Astrocyte (in vitro differentiated cells and primary cell): ENCODE data around the gene ALCAM. TPM values are rescaled to one million over a fixed set of nuclear protein-coding genes. Genes with fewer than 3 reads are reported as not detected.

Source experiments
- DNase-seq: peaks from one replicate; pipeline ENCODE4 v3.0.0-alpha.2; 2010; ENCODE audit warnings: low read depth
- FAIRE-seq: peaks from 2 replicates; lab custom pipeline; 2011; peaks lifted over from hg19 to GRCh38; lab: Jason Lieb, UNC
- H2AFZ ChIP-seq: 2 replicates; pipeline ENCODE4 v1.6.0; 2012; ENCODE audit warnings: low read depth, low read length, inconsistent platforms
- H3K27ac ChIP-seq: 2 replicates; pipeline ENCODE4 v1.5.1; 2011; ENCODE audit warnings: low read depth, low read length, inconsistent platforms
- H3K27me3 ChIP-seq: 2 replicates; pipeline ENCODE4 v1.6.0; 2011; ENCODE audit warnings: low read length, inconsistent platforms; ENCODE audit not compliant: insufficient read depth
- H3K36me3 ChIP-seq: 2 replicates; pipeline ENCODE4 v1.5.1; 2011; ENCODE audit warnings: low read length, inconsistent platforms; ENCODE audit not compliant: insufficient read depth
- H3K4me1 ChIP-seq: 2 replicates; pipeline ENCODE4 v1.5.1; 2011; ENCODE audit warnings: low read length, inconsistent platforms; ENCODE audit not compliant: insufficient read depth
- H3K4me2 ChIP-seq: 2 replicates; pipeline ENCODE4 v1.6.0; 2012; ENCODE audit warnings: low read length, inconsistent platforms
- H3K4me3 ChIP-seq: 2 replicates; pipeline ENCODE4 v1.5.1; 2011; ENCODE audit warnings: low read depth, mild to moderate bottlenecking, low read length, inconsistent platforms; ENCODE audit not compliant: insufficient read depth
- H3K79me2 ChIP-seq: 2 replicates; pipeline ENCODE4 v1.6.0; 2012; ENCODE audit warnings: mild to moderate bottlenecking, low read length, inconsistent platforms; ENCODE audit not compliant: insufficient read depth
- H3K9ac ChIP-seq: 2 replicates; pipeline ENCODE4 v1.6.0; 2012; ENCODE audit warnings: mild to moderate bottlenecking, low read length, inconsistent platforms
- H3K9me3 ChIP-seq: 2 replicates; pipeline ENCODE4 v1.5.1; 2012; ENCODE audit warnings: low read depth, mild to moderate bottlenecking, low read length, inconsistent platforms; ENCODE audit not compliant: insufficient read depth
- H4K20me1 ChIP-seq: 2 replicates; pipeline ENCODE4 v1.6.0; 2012; ENCODE audit warnings: low read length, inconsistent platforms; ENCODE audit not compliant: insufficient read depth
- H3K27ac Mint-ChIP-seq: one replicate; pipeline ENCODE4 v1.8.0; 2021; ENCODE audit warnings: mild to moderate bottlenecking, mixed read lengths; ENCODE audit not compliant: unreplicated experiment
- H3K27me3 Mint-ChIP-seq: one replicate; pipeline ENCODE4 v1.8.0; 2021; ENCODE audit warnings: low read depth, mixed read lengths; ENCODE audit not compliant: unreplicated experiment
- H3K36me3 Mint-ChIP-seq: one replicate; pipeline ENCODE4 v1.8.0; 2021; ENCODE audit warnings: low read depth, mixed read lengths; ENCODE audit not compliant: unreplicated experiment
- H3K4me1 Mint-ChIP-seq: one replicate; pipeline ENCODE4 v1.8.0; 2021; ENCODE audit warnings: low read depth, mixed read lengths; ENCODE audit not compliant: unreplicated experiment
- H3K4me3 Mint-ChIP-seq: one replicate; pipeline ENCODE4 v1.8.0; 2021; ENCODE audit warnings: mild to moderate bottlenecking, moderate library complexity, mixed read lengths; ENCODE audit not compliant: unreplicated experiment
- H3K9me3 Mint-ChIP-seq: one replicate; pipeline ENCODE4 v1.8.0; 2021; ENCODE audit warnings: mild to moderate bottlenecking, mixed read lengths; ENCODE audit not compliant: unreplicated experiment
- EZH2 ChIP-seq: IDR thresholded peaks from 2 replicates; pipeline ENCODE4 v1.6.1; 2012; ENCODE audit warnings: mild to moderate bottlenecking, low read length, inconsistent platforms; ENCODE audit not compliant: insufficient read depth
- total RNA-seq: library from RNA; stranded (reverse); gene quantifications from 2 replicates; pipeline ENCODE4 v1.2.1, GENCODE V29; 2021
- TF ChIP-seq, protein P1 (sequence below): IDR thresholded peaks from 2 replicates; pipeline ENCODE4 v1.5.1; 2011; ENCODE audit warnings: low read depth, mild to moderate bottlenecking, inconsistent platforms, low read length, moderate library complexity; ENCODE audit not compliant: insufficient read depth

The ALCAM gene
- total RNA-seq, 1 donor from 2014 or later, result 154 TPM

DNA sequence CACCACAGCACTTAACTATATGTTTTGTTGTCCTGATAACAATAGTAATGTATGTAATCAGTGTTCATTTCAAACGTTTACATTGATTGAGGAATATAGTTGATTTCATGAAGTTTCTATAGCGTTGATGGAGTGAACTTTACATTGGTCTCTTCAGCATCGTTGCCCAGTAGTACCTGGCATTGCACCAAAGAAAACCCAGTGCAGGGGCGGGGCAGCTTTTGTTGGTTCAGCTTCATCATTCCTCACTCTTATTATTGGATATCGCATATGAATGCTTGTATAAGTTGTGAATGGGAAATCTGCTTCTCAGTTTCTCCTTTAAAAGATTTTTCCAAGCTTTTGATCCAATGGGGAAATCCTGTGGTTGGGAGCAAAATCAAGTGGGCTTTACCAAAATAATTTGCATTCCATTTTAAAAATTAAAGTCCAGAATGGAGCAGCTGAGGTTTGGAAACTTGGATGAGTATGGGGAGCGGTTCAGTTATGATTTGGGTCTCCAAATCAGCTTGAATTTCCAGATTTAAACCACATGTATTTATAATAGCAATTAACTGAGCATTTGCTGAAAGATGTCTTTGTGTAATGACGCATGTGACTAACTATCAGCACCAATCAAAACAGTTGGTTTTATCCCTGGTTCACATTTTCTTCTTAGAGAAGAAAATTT is 213.7 kb downstream of the ALCAM start:
- no peak overlapping the region for H3K27ac Mint-ChIP-seq
- H3K4me1 Mint-ChIP-seq, result peaks cover 2% of the 10 kb centered on the region
- Histone ChIP-seq H3K4me2 (no peak overlapping the region), H3K27me3 (no peaks in the 10 kb centered on the region), H3K9ac (no peak overlapping the region), H3K36me3 (no peaks in the 10 kb centered on the region), H3K4me3 (no peak overlapping the region), H3K4me1 (no peaks in the 10 kb centered on the region), H3K79me2 (no peaks in the 10 kb centered on the region), H3K9me3 (peaks cover 6% of the 10 kb centered on the region), H4K20me1 (no peaks in the 10 kb centered on the region), H3K27ac (no peak overlapping the region), H2AFZ (no peak overlapping the region)
- H3K36me3 Mint-ChIP-seq, result peaks cover 5% of the 10 kb centered on the region
- no peak overlapping the region for H3K4me3 Mint-ChIP-seq
- no peaks in the 10 kb centered on the region for H3K27me3 Mint-ChIP-seq
- DNase-seq (peak; percentile 46), FAIRE-seq (peak; percentile 43)
- TF ChIP-seq EZH2, result no peak
- TF ChIP-seq, protein P1, sequence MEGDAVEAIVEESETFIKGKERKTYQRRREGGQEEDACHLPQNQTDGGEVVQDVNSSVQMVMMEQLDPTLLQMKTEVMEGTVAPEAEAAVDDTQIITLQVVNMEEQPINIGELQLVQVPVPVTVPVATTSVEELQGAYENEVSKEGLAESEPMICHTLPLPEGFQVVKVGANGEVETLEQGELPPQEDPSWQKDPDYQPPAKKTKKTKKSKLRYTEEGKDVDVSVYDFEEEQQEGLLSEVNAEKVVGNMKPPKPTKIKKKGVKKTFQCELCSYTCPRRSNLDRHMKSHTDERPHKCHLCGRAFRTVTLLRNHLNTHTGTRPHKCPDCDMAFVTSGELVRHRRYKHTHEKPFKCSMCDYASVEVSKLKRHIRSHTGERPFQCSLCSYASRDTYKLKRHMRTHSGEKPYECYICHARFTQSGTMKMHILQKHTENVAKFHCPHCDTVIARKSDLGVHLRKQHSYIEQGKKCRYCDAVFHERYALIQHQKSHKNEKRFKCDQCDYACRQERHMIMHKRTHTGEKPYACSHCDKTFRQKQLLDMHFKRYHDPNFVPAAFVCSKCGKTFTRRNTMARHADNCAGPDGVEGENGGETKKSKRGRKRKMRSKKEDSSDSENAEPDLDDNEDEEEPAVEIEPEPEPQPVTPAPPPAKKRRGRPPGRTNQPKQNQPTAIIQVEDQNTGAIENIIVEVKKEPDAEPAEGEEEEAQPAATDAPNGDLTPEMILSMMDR, result no peak
- peaks cover 4% of the 10 kb centered on the region for H3K9me3 Mint-ChIP-seq

DNA sequence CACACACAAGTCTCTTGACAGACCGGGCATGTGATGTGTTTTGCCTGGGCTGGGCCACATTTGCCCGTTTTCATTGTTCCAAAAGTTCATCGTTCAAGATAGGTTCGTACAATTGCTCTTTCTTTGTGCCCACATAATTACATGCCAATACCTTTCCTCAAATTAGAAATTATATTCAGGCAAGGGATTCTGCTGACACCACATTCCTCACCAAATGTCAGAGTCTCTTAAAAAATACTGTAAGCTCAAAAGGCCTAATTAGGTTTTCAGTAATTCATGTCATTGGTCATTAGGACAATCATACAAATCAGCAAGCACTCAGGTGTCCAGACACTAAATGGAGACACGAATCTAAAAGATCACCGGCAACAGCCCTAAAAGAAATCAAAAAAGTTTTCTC is 215.3 kb downstream of the ALCAM start:
- no peak overlapping the region for H2AFZ ChIP-seq
- no peak for FAIRE-seq

More for the DNA sequence above, 215.3 kb downstream of the ALCAM start:
- no peak for DNase-seq
- Mint-ChIP-seq H3K4me1 (peaks cover 2% of the 10 kb centered on the region), H3K9me3 (peaks cover 4% of the 10 kb centered on the region), H3K4me3 (no peak overlapping the region), H3K36me3 (peaks cover under 1% of the 10 kb centered on the region), H3K27ac (no peak overlapping the region), H3K27me3 (no peaks in the 10 kb centered on the region)
- no peaks in the 10 kb centered on the region for H3K27me3 ChIP-seq
- H3K4me1 ChIP-seq, result no peaks in the 10 kb centered on the region
- H3K27ac ChIP-seq, result no peak overlapping the region
- no peak overlapping the region for H3K4me2 ChIP-seq
- H3K79me2 ChIP-seq, result no peaks in the 10 kb centered on the region
- no peak overlapping the region for H3K4me3 ChIP-seq
- no peaks in the 10 kb centered on the region for H4K20me1 ChIP-seq
- H3K9me3 ChIP-seq, result peaks cover 6% of the 10 kb centered on the region
- no peak overlapping the region for H3K9ac ChIP-seq
- H3K36me3 ChIP-seq, result no peaks in the 10 kb centered on the region
- TF ChIP-seq, protein P1, result no peak
- no peak for TF ChIP-seq EZH2
